ENCODE results near the gene TDP2.

DNA sequence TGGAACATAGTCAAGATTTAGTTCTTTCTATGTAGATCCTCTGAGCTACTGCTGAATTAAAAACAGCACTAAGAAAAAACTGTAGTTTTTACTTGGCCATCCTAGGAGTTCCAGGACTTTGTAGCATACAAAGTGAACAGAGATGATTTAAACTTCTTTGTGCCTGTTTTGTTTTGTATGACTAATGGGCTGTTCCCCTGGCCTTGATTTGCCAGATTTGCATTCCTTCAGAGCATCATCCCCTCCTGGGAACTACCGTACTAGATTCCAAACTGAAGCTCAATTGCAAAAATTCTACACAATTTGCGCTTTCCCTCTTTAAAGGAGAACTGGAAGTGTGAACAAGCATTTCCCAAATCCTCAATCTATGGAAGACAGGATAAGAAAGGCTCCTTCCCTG is 23.3 kb upstream of the TDP2 start:
- TF ChIP-seq, protein P1, sequence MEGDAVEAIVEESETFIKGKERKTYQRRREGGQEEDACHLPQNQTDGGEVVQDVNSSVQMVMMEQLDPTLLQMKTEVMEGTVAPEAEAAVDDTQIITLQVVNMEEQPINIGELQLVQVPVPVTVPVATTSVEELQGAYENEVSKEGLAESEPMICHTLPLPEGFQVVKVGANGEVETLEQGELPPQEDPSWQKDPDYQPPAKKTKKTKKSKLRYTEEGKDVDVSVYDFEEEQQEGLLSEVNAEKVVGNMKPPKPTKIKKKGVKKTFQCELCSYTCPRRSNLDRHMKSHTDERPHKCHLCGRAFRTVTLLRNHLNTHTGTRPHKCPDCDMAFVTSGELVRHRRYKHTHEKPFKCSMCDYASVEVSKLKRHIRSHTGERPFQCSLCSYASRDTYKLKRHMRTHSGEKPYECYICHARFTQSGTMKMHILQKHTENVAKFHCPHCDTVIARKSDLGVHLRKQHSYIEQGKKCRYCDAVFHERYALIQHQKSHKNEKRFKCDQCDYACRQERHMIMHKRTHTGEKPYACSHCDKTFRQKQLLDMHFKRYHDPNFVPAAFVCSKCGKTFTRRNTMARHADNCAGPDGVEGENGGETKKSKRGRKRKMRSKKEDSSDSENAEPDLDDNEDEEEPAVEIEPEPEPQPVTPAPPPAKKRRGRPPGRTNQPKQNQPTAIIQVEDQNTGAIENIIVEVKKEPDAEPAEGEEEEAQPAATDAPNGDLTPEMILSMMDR (IDR thresholded peaks at IDR 0.05) = no peak
- TF ChIP-seq POLR2A (IDR thresholded peaks at IDR 0.05) = no peak
